ENCODE measurements around the gene FAM78B. TPM values are rescaled to one million over a fixed set of nuclear protein-coding genes. Genes with fewer than 3 reads are reported as not detected.

Gene FAM78B
- total RNA-seq, 1 donor from 2014 or later: 3.1 TPM

DNA sequence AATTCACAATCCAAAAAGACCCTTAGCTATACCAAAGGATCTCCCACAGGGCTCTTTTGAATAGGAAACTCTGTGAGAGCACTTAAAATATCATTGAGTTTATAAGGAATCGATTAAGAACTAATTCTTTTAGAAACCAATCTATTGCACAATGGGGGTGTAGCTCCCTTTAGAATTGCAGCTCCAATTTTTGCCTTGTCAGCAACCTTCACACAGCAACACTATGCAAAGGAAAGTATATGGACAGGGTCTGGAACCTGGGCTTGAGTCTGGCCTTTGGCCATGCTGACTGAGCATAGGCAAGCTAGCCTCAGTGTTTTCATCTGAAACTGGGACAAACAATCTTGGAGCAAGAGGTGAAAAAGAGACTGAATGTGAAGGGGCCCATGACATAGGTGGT is 17.2 kb upstream of the FAM78B start:
- H3K27ac Mint-ChIP-seq: no peak overlapping the region
- TF ChIP-seq, protein P1, sequence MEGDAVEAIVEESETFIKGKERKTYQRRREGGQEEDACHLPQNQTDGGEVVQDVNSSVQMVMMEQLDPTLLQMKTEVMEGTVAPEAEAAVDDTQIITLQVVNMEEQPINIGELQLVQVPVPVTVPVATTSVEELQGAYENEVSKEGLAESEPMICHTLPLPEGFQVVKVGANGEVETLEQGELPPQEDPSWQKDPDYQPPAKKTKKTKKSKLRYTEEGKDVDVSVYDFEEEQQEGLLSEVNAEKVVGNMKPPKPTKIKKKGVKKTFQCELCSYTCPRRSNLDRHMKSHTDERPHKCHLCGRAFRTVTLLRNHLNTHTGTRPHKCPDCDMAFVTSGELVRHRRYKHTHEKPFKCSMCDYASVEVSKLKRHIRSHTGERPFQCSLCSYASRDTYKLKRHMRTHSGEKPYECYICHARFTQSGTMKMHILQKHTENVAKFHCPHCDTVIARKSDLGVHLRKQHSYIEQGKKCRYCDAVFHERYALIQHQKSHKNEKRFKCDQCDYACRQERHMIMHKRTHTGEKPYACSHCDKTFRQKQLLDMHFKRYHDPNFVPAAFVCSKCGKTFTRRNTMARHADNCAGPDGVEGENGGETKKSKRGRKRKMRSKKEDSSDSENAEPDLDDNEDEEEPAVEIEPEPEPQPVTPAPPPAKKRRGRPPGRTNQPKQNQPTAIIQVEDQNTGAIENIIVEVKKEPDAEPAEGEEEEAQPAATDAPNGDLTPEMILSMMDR (IDR thresholded peaks at IDR 0.05; ENCODE audit: unreplicated experiment): no peak

DNA sequence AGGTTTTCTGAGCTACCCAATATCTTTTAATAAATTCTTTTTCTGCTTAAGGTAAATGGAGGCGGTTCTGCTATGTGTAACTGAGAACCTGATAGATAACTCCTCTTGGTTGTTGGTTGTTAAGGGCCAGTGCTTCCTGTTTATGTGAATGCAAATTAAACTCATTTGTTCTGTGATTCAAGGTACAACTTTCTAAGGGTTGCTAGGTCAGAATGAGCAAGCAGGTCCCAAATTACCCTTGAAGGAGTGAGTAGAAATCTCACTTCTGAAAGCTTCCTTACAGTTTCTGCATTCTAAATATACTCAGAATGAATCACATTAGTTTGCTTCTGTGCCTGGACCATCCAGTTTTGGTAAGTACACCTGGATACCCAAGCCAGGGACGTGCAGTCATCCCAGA is 15.5 kb upstream of the FAM78B start:
- H3K27me3 Mint-ChIP-seq: peaks cover 42% of the 10 kb centered on the region
- TF ChIP-seq, protein P1 (IDR thresholded peaks at IDR 0.05; ENCODE audit: unreplicated experiment): no peak
- DNase-seq (ENCODE audit: low spot score, unreplicated experiment): no peak
- H3K36me3 Mint-ChIP-seq (ENCODE audit: insufficient read depth): no peaks in the 10 kb centered on the region
- no peak overlapping the region for H3K27ac Mint-ChIP-seq
- no peaks in the 10 kb centered on the region for H3K9me3 Mint-ChIP-seq (ENCODE audit: low read depth)
- H3K4me1 Mint-ChIP-seq (ENCODE audit: low read depth): peaks cover 7% of the 10 kb centered on the region
- H3K4me3 Mint-ChIP-seq (ENCODE audit: low read depth): no peak overlapping the region

More for the DNA sequence above, 17.2 kb upstream of the FAM78B start:
- Mint-ChIP-seq H3K27me3 (peaks cover 35% of the 10 kb centered on the region), H3K36me3 (ENCODE audit: insufficient read depth) (no peaks in the 10 kb centered on the region), H3K4me1 (ENCODE audit: low read depth) (no peaks in the 10 kb centered on the region), H3K9me3 (ENCODE audit: low read depth) (no peaks in the 10 kb centered on the region), H3K4me3 (ENCODE audit: low read depth) (no peak overlapping the region)
- no peak for DNase-seq (ENCODE audit: low spot score, unreplicated experiment)

DNA sequence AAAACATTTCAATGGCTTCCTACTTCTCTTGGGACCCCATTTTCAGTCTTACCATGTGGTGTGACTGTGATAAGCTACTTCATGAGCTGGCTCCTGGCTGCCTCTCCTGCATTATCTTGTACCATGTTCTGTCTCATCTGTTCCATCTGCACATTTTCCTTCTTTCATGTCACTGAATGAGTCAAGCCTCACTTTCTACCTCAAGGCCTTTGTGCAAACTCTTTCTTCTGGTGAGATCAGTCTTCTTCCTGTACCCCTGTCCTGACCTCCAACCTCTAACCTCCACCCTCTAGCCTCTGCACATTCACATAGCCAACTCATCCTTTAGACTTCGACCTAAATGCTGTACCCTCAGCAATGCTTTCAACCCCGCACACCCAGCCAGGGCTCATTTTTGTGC is 9.6 kb upstream of the FAM78B start:
- H3K4me3 Mint-ChIP-seq (ENCODE audit: low read depth): no peak overlapping the region
- no peak for DNase-seq (ENCODE audit: low spot score, unreplicated experiment)
- no peaks in the 10 kb centered on the region for H3K9me3 Mint-ChIP-seq (ENCODE audit: low read depth)
- H3K27ac Mint-ChIP-seq: no peak overlapping the region
- H3K36me3 Mint-ChIP-seq (ENCODE audit: insufficient read depth): no peaks in the 10 kb centered on the region
- peaks cover 7% of the 10 kb centered on the region for H3K4me1 Mint-ChIP-seq (ENCODE audit: low read depth)
- TF ChIP-seq, protein P1 (IDR thresholded peaks at IDR 0.05; ENCODE audit: unreplicated experiment): no peak
- H3K27me3 Mint-ChIP-seq: peaks cover 29% of the 10 kb centered on the region

DNA sequence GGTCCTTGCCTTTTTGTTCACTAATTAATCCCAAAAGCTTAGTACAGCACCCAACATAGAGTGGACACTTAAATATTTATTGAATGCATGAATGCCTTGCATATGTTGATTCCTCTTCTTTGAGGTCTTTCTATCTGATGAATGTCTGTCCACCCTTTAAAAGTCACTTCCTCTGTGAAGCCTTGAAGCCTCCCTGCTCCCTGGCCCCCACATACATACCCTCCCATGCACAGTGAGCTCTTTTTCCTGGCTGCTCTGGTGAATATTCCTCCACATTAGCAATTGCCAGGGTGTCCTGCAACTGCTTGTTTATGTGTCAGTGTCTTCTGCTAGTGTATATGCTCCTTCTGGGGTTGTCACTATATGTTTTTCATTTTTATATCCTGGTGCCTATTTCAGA is 8.2 kb upstream of the FAM78B start:
- H3K27me3 Mint-ChIP-seq: peaks cover 32% of the 10 kb centered on the region
- no peak overlapping the region for H3K27ac Mint-ChIP-seq
- no peak for DNase-seq (ENCODE audit: low spot score, unreplicated experiment)
- no peaks in the 10 kb centered on the region for H3K36me3 Mint-ChIP-seq (ENCODE audit: insufficient read depth)
- TF ChIP-seq, protein P1 (IDR thresholded peaks at IDR 0.05; ENCODE audit: unreplicated experiment): no peak
- no peak overlapping the region for H3K4me3 Mint-ChIP-seq (ENCODE audit: low read depth)
- no peaks in the 10 kb centered on the region for H3K9me3 Mint-ChIP-seq (ENCODE audit: low read depth)
- peaks cover 9% of the 10 kb centered on the region for H3K4me1 Mint-ChIP-seq (ENCODE audit: low read depth)

DNA sequence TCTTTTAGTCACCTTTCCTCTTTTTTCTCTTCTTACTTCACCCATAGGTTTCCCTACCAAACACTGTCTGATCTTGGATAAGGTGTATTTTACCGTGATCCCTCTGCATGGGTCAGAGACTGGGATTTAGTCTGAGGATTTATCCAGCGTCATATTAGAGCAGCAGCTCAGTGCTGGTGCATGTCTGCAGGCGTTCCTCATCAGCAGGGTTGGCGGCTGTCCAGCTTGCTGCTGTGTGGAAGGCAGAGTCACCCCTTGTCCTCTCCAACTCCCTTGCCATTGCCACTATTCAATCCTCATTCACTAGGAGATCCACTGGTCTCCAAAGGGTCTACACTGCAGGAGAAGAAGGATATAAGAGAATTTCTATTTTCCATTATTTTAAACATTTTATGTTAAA is 7.3 kb upstream of the FAM78B start:
- H3K4me3 Mint-ChIP-seq (ENCODE audit: low read depth): no peak overlapping the region
- no peak overlapping the region for H3K27ac Mint-ChIP-seq
- TF ChIP-seq, protein P1 (IDR thresholded peaks at IDR 0.05; ENCODE audit: unreplicated experiment): no peak
- peaks cover 36% of the 10 kb centered on the region for H3K27me3 Mint-ChIP-seq
- no peaks in the 10 kb centered on the region for H3K9me3 Mint-ChIP-seq (ENCODE audit: low read depth)
- H3K4me1 Mint-ChIP-seq (ENCODE audit: low read depth): peaks cover 9% of the 10 kb centered on the region
- DNase-seq (ENCODE audit: low spot score, unreplicated experiment): no peak
- H3K36me3 Mint-ChIP-seq (ENCODE audit: insufficient read depth): no peaks in the 10 kb centered on the region
